Fibroblast of skin of left biceps (primary cell): ENCODE measurements around the gene STK32B.

Experiments
- DNase-seq, 2 experiments: peaks; one replicate each; pipeline ENCODE4 v3.0.0-alpha.2; 2013; ENCODE audit warnings: low read depth in 2 of 2

The STK32B gene

GRCh38 chr4:5361968-5362367, 310.7 kb downstream of the STK32B start:
- no peak for DNase-seq

GRCh38 chr4:5364406-5364805, 313.1 kb downstream of the STK32B start:
- no peak for DNase-seq

- peak; percentile 56 to 63 for DNase-seq
These were observed 314.1 kb downstream of the STK32B start for GRCh38 chr4:5365071-5366008.

- no peak for DNase-seq
These were observed 314.7 kb downstream of the STK32B start for GRCh38 chr4:5366009-5366386.

GRCh38 chr4:5366421-5366820, 315.1 kb downstream of the STK32B start:
- DNase-seq, result no peak

GRCh38 chr4:5368426-5368825, 317.1 kb downstream of the STK32B start:
- DNase-seq, result no peak

GRCh38 chr4:5370286-5370685, 319.0 kb downstream of the STK32B start:
- no peak for DNase-seq

- DNase-seq, result peak; percentile 42 to 47
These were observed 320.3 kb downstream of the STK32B start for GRCh38 chr4:5371415-5372190.

GRCh38 chr4:5372198-5372597, 320.9 kb downstream of the STK32B start:
- no peak for DNase-seq

- DNase-seq, result no peak
These were observed 322.0 kb downstream of the STK32B start for GRCh38 chr4:5373327-5373726.

GRCh38 chr4:5374592-5374991, 323.3 kb downstream of the STK32B start:
- DNase-seq, result no peak

- no peak for DNase-seq
These were observed 323.7 kb downstream of the STK32B start for GRCh38 chr4:5374994-5375393.

- DNase-seq, result no peak
These were observed 324.7 kb downstream of the STK32B start for GRCh38 chr4:5376015-5376414.

- DNase-seq, result no peak
These were observed 326.7 kb downstream of the STK32B start for GRCh38 chr4:5378002-5378401.

- DNase-seq, result no peak
These were observed 328.6 kb downstream of the STK32B start for GRCh38 chr4:5379895-5380294.

- no peak for DNase-seq
These were observed 330.7 kb downstream of the STK32B start for GRCh38 chr4:5381961-5382441.

- no peak for DNase-seq
These were observed 332.1 kb downstream of the STK32B start for GRCh38 chr4:5383191-5383980.

GRCh38 chr4:5385741-5386311, 334.5 kb downstream of the STK32B start:
- no peak for DNase-seq

GRCh38 chr4:5386921-5387320, 335.6 kb downstream of the STK32B start:
- DNase-seq, result no peak

- no peak for DNase-seq
These were observed 336.2 kb downstream of the STK32B start for GRCh38 chr4:5387457-5387856.

GRCh38 chr4:5389756-5390310, 338.6 kb downstream of the STK32B start:
- DNase-seq, result no peak
